ENCODE data around the gene RLBP1. TPM values are rescaled to one million over a fixed set of nuclear protein-coding genes. Genes with fewer than 3 reads are reported as not detected.

Gene RLBP1
- total RNA-seq, 1 experiment from 2014 or later = not detected

GRCh38 chr15:89198196-89198595, 23.2 kb downstream of the RLBP1 start:
- ChIA-PET POLR2A (no interaction called here), CTCF (no interaction called here)
- intact Hi-C loops (cut with micrococcal nuclease; ENCODE audit: unreplicated experiment) = no loop called here
- BruUV-seq (replicated peaks) = no TSS peak
- no peak overlapping the region for H3K4me3 ChIP-seq (ENCODE audit: low read depth, low read length)
- no peak for TF ChIP-seq CTCF (IDR thresholded peaks at IDR 0.05; ENCODE audit: insufficient read depth in 1 of 2, low read depth in 1 of 2, low read length in 1 of 2, severe bottlenecking in 1 of 2, unreplicated experiment in 1 of 2)
- H3K9me3 ChIP-seq = no peaks in the 10 kb centered on the region
- no peaks in the 10 kb centered on the region for H3K27me3 Mint-ChIP-seq (ENCODE audit: insufficient read depth, unreplicated experiment)
- H3K4me1 ChIP-seq = no peaks in the 10 kb centered on the region
- H3K9me3 Mint-ChIP-seq (ENCODE audit: unreplicated experiment) = no peaks in the 10 kb centered on the region
- H3K4me1 Mint-ChIP-seq (ENCODE audit: low read depth, unreplicated experiment) = no peaks in the 10 kb centered on the region
- peaks cover 24% of the 10 kb centered on the region for H3K36me3 Mint-ChIP-seq (ENCODE audit: insufficient read depth, unreplicated experiment)
- H3K4me3 Mint-ChIP-seq (ENCODE audit: unreplicated experiment) = no peak overlapping the region
- H3K27me3 ChIP-seq (replicated peaks; ENCODE audit: control insufficient read depth, insufficient read depth, low read length) = no peaks in the 10 kb centered on the region
- DNase-seq = no peak
- H3K27ac Mint-ChIP-seq (ENCODE audit: unreplicated experiment) = no peak overlapping the region
- H3K36me3 ChIP-seq (ENCODE audit: control insufficient read depth, insufficient read depth, low read length) = peaks cover under 1% of the 10 kb centered on the region

GRCh38 chr15:89197503-89197971, 23.8 kb downstream of the RLBP1 start:
- DNase-seq = no peak
- no TSS peak for BruUV-seq (replicated peaks)
- intact Hi-C loops (cut with micrococcal nuclease; ENCODE audit: unreplicated experiment) = no loop called here
- peaks cover 1% of the 10 kb centered on the region for H3K36me3 ChIP-seq (ENCODE audit: control insufficient read depth, insufficient read depth, low read length)
- H3K27me3 ChIP-seq (replicated peaks; ENCODE audit: control insufficient read depth, insufficient read depth, low read length) = no peaks in the 10 kb centered on the region
- no peaks in the 10 kb centered on the region for H3K4me1 ChIP-seq
- Mint-ChIP-seq H3K27me3 (ENCODE audit: insufficient read depth, unreplicated experiment) (no peaks in the 10 kb centered on the region), H3K4me3 (ENCODE audit: unreplicated experiment) (no peak overlapping the region), H3K4me1 (ENCODE audit: low read depth, unreplicated experiment) (no peaks in the 10 kb centered on the region), H3K27ac (ENCODE audit: unreplicated experiment) (no peak overlapping the region), H3K36me3 (ENCODE audit: insufficient read depth, unreplicated experiment) (peaks cover 25% of the 10 kb centered on the region), H3K9me3 (ENCODE audit: unreplicated experiment) (no peaks in the 10 kb centered on the region)
- ChIA-PET CTCF (no interaction called here), POLR2A (no interaction called here)
- no peak overlapping the region for H3K4me3 ChIP-seq (ENCODE audit: low read depth, low read length)
- TF ChIP-seq CTCF (IDR thresholded peaks at IDR 0.05; ENCODE audit: insufficient read depth in 1 of 2, low read depth in 1 of 2, low read length in 1 of 2, severe bottlenecking in 1 of 2, unreplicated experiment in 1 of 2) = no peak
- no peaks in the 10 kb centered on the region for H3K9me3 ChIP-seq

GRCh38 chr15:89196994-89197393, 24.4 kb downstream of the RLBP1 start:
- no peak overlapping the region for H3K27ac Mint-ChIP-seq (ENCODE audit: unreplicated experiment)
- no peaks in the 10 kb centered on the region for H3K4me1 Mint-ChIP-seq (ENCODE audit: low read depth, unreplicated experiment)
- H3K4me3 Mint-ChIP-seq (ENCODE audit: unreplicated experiment) = no peak overlapping the region
- no TSS peak for BruUV-seq (replicated peaks)
- intact Hi-C loops (cut with micrococcal nuclease; ENCODE audit: unreplicated experiment) = no loop called here
- H3K9me3 ChIP-seq = no peaks in the 10 kb centered on the region
- no peaks in the 10 kb centered on the region for H3K27me3 ChIP-seq (replicated peaks; ENCODE audit: control insufficient read depth, insufficient read depth, low read length)
- no peaks in the 10 kb centered on the region for H3K4me1 ChIP-seq
- H3K27me3 Mint-ChIP-seq (ENCODE audit: insufficient read depth, unreplicated experiment) = no peaks in the 10 kb centered on the region
- no peak for DNase-seq
- peaks cover 25% of the 10 kb centered on the region for H3K36me3 Mint-ChIP-seq (ENCODE audit: insufficient read depth, unreplicated experiment)
- peaks cover 1% of the 10 kb centered on the region for H3K36me3 ChIP-seq (ENCODE audit: control insufficient read depth, insufficient read depth, low read length)
- TF ChIP-seq CTCF (IDR thresholded peaks at IDR 0.05; ENCODE audit: insufficient read depth in 1 of 2, low read depth in 1 of 2, low read length in 1 of 2, severe bottlenecking in 1 of 2, unreplicated experiment in 1 of 2) = no peak
- no peak overlapping the region for H3K4me3 ChIP-seq (ENCODE audit: low read depth, low read length)
- POLR2A ChIA-PET = no interaction called here
- H3K9me3 Mint-ChIP-seq (ENCODE audit: unreplicated experiment) = no peaks in the 10 kb centered on the region
- CTCF ChIA-PET = interaction anchor here (1.8 kb wide), 1 partner anchor 10 kb away, joined by 8 read pairs; no protein-coding TSS in a partner anchor

Data from Caco-2 (cell line).